Effector CD4-positive, alpha-beta T cell (primary cell): Measurements from ENCODE around the gene ELAVL3. TPM values are rescaled to one million over a fixed set of nuclear protein-coding genes. Genes with fewer than 3 reads are reported as not detected.

Source experiments
- DNase-seq: peaks from one replicate; pipeline ENCODE4 v3.0.0-alpha.2; 2020
- total RNA-seq: gene quantifications from one replicate; lab custom pipeline; 2026; lab: John Stamatoyannopoulos, UW

Gene ELAVL3
- total RNA-seq = not detected

- DNase-seq = no peak
These were observed at the start of gene ELAVL3 for GRCh38 chr19:11480715-11481533. ELAVL3 (minus strand) TSS chr19:11481046; CDS start chr19:11480608, 438 bp downstream.

- no peak for DNase-seq
These were observed 49.6 kb upstream of the ELAVL3 start for GRCh38 chr19:11530432-11530831.

- peak; percentile 85 for DNase-seq
These were observed 47.9 kb upstream of the ELAVL3 start, which contains the start of gene ECSIT for GRCh38 chr19:11528551-11529341. ECSIT (minus strand) TSS chr19:11529134; CDS start chr19:11519170, 9,964 bp downstream.

GRCh38 chr19:11519138-11519537, 38.3 kb upstream of the ELAVL3 start:
- DNase-seq = no peak

- DNase-seq = no peak
These were observed 33.1 kb upstream of the ELAVL3 start for GRCh38 chr19:11513946-11514345.

GRCh38 chr19:11510444-11510843, 29.6 kb upstream of the ELAVL3 start:
- DNase-seq = no peak

- no peak for DNase-seq
These were observed 26.7 kb upstream of the ELAVL3 start for GRCh38 chr19:11507370-11508078.

GRCh38 chr19:11506967-11507366, 26.1 kb upstream of the ELAVL3 start:
- DNase-seq = no peak

- DNase-seq = no peak
These were observed 25.3 kb upstream of the ELAVL3 start for GRCh38 chr19:11506101-11506555.

GRCh38 chr19:11505504-11506100, 24.8 kb upstream of the ELAVL3 start, which contains the start of gene ZNF653:
ZNF653 (minus strand) TSS chr19:11505839; CDS start chr19:11505786, 53 bp downstream.
- DNase-seq = peak; percentile 91

- DNase-seq = peak; percentile 92
These were observed 24.2 kb upstream of the ELAVL3 start for GRCh38 chr19:11505032-11505503.

- DNase-seq = no peak
These were observed 23.7 kb upstream of the ELAVL3 start for GRCh38 chr19:11504502-11505031.

- DNase-seq = no peak
These were observed 19.1 kb upstream of the ELAVL3 start for GRCh38 chr19:11499890-11500420.

GRCh38 chr19:11499220-11499726, 18.4 kb upstream of the ELAVL3 start:
- no peak for DNase-seq

- DNase-seq = peak; percentile 54
These were observed 15.7 kb upstream of the ELAVL3 start for GRCh38 chr19:11496391-11497163.

GRCh38 chr19:11495885-11496284, 15.0 kb upstream of the ELAVL3 start:
- no peak for DNase-seq

GRCh38 chr19:11495481-11495880, 14.6 kb upstream of the ELAVL3 start:
- DNase-seq = no peak

GRCh38 chr19:11494634-11495285, 13.9 kb upstream of the ELAVL3 start:
- DNase-seq = no peak

- DNase-seq = no peak
These were observed 8.5 kb upstream of the ELAVL3 start for GRCh38 chr19:11489378-11489777.
